WI38 (cell line): ENCODE results near the gene ZC3H18.

Source experiments
- H3K4me3 ChIP-seq: 2 replicates; pipeline ENCODE4 v1.5.1; 2011; ENCODE audit warnings: low read depth, mild to moderate bottlenecking, control low read depth, low read length
- TF ChIP-seq, protein P1 (sequence below): IDR thresholded peaks from 2 replicates; pipeline ENCODE4 v1.5.1; 2012; ENCODE audit warnings: low read depth, mild to moderate bottlenecking, control low read depth, low read length

ZC3H18 gene

DNA sequence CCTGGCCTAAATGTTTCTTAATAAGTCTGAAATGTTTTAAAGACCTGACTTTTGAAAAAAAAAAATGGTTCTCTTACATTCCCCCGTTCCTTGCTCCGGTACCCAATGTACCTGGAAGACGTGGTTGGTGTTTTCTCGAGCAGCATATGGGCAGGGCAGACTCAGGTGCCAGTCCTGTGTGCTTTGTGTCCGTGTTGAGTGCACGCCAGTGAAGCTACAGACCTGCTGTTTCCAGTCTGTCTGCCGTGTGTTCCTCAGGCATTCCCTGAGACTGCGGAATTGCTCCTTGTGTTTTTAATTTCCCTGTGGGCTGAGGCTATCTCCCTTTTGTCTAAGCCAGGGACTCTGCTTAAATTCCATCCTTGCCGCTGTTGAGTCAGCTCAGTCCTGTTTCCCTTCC lies 56.4 kb downstream of the ZC3H18 start:
- H3K4me3 ChIP-seq: no peak overlapping the region
- TF ChIP-seq, protein P1, sequence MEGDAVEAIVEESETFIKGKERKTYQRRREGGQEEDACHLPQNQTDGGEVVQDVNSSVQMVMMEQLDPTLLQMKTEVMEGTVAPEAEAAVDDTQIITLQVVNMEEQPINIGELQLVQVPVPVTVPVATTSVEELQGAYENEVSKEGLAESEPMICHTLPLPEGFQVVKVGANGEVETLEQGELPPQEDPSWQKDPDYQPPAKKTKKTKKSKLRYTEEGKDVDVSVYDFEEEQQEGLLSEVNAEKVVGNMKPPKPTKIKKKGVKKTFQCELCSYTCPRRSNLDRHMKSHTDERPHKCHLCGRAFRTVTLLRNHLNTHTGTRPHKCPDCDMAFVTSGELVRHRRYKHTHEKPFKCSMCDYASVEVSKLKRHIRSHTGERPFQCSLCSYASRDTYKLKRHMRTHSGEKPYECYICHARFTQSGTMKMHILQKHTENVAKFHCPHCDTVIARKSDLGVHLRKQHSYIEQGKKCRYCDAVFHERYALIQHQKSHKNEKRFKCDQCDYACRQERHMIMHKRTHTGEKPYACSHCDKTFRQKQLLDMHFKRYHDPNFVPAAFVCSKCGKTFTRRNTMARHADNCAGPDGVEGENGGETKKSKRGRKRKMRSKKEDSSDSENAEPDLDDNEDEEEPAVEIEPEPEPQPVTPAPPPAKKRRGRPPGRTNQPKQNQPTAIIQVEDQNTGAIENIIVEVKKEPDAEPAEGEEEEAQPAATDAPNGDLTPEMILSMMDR: no peak

DNA sequence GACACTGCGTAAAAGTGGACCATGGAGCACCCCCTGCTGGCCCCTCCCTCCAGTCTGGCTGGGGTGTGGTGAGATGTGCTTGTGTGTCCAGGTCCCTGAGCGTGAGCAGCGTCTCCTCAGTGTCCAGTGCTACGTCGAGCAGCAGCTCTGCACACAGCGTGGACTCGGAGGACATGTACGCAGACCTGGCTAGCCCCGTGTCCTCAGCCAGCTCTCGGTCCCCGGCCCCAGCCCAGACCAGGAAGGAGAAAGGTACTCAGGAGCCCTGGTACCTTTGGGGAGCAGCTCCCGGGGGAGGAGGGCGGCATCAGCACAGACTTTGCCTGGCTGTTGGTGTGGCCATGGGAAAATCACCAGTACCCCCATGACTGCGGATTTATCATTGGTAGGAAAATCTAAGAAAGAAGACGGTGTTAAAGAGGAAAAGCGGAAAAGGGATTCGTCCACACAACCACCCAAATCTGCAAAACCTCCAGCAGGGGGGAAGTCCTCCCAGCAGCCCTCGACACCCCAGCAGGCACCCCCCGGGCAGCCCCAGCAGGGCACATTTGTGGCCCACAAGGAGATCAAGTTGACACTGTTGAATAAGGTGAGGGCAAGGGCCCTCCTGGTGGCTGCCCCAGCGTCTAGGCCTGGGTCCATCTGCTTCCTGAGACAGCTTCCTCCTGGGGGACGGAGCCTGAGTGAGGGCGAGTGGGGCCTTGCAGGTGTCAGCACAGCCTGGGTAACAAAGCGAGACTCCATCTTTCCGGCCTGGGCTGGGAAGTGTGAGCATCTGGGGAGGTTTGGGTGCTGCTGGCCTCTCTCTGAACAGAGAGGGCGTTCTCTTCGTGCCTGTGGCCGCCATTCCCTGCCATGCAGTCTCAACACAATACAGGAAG lies 57.6 kb downstream of the ZC3H18 start:
- H3K4me3 ChIP-seq: no peak overlapping the region
- TF ChIP-seq, protein P1: no peak

DNA sequence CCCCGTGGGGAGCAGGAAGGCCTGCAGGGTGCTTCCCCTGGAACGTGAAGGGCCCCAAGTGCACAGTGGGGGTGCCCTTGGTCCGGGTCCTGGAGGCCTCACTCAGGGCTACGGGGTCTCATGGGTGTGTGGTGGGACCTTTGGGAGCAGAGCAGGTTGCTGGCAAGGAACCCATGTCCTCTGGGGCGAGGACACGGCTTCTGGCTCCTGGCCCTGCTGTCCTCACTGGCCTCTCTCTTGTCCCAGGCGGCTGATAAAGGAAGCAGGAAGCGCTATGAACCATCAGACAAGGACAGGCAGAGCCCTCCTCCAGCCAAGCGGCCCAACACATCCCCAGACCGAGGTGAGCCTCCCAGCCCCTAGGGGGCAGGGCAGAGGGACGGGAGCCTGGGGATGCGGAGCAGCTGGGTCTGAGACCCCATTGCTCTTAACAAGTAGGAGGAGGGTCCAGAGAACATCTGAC lies 58.3 kb downstream of the ZC3H18 start:
- TF ChIP-seq, protein P1: peak; percentile 28; the same call in 1 of the 2 replicates
- no peak overlapping the region for H3K4me3 ChIP-seq

DNA sequence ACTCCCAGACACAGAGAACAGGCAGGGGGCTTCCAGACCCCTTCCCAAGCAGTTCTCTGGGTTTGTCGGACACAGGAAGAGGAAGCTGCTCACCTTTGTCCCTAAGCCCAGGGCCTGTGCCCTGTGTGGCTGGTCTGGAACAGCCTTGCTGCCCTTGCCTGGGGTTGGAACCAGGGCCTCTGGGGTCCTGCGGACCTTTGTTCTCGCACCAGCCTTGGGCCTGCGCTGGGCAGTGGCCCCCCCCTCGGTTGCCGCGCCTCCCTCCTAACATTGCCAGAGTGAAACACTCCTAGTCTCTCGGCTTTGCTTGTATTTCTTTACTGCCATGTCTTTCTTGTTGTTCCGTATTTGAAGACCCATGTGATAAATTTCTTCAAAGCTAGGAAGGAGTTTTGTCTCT lies 59.6 kb downstream of the ZC3H18 start:
- TF ChIP-seq, protein P1: no peak
- no peak overlapping the region for H3K4me3 ChIP-seq

DNA sequence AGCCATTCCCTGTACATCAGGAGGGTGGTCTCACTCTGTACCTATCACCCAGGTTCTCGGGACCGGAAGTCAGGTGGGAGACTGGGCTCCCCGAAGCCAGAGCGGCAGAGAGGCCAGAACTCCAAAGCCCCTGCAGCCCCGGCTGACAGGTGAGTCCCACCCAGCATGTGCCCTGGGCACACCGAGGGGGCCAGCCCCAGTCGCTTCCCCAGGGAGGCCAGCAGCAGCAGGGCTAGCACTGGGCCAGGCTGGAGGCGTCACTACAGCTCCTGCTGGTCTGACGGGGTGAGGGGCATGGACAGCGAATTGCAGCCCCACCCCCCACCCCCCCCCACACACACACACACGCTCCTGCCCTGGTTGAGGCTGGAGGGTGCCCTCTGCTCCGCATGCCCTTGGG lies 60.2 kb downstream of the ZC3H18 start:
- TF ChIP-seq, protein P1: no peak
- no peak overlapping the region for H3K4me3 ChIP-seq

DNA sequence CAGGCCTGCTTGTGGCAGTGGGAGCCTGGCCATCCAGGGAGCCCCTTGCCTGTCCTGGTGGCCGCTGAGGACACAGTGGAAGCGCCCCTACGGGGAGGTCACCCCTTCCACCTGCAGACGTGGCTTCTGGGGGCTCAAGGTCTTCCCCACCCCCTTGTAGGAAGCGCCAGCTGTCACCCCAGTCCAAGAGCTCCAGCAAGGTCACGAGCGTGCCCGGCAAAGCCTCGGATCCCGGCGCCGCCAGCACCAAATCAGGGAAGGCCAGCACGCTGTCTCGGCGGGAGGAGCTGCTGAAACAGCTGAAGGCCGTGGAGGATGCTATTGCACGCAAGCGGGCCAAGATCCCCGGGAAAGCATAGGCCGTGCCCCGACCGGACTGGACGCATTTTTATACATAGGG lies 60.7 kb downstream of the ZC3H18 start:
- no peak overlapping the region for H3K4me3 ChIP-seq

DNA sequence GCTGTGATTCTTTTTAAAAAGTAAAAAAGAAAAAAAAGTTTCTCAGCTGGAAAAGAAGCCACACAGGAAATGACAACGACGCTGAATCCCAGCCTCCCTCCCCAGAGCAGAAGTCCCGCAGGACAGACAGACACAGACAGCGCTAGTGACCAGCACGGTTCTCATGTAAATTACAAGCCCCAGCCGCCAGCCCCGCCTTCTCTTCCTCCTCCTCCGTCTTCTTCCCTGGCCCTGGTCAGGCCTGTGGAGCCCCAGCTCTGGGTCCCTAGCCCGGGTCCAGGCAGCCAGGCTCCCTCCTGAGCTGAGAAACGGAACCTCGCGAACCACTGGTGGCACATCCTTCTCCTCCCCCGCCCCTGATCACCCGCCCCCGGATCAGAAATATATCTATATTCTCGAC lies 61.2 kb downstream of the ZC3H18 start:
- TF ChIP-seq, protein P1: no peak
- no peak overlapping the region for H3K4me3 ChIP-seq

More for the DNA sequence above, 60.7 kb downstream of the ZC3H18 start:
- TF ChIP-seq, protein P1: no peak
